ENCODE measurements around the gene CACNA2D1.
"Not testable (repeated sequence)": the region's sequence is repeated elsewhere in the genome, so short reads cannot be mapped to it uniquely, and the experiment has no call there.

CACNA2D1 gene

GRCh38 chr7:82156893-82157292 is 286.7 kb downstream of the CACNA2D1 start:
- DNase-seq = no peak

GRCh38 chr7:82156168-82156567 is 287.4 kb downstream of the CACNA2D1 start:
- DNase-seq = no peak

DNA sequence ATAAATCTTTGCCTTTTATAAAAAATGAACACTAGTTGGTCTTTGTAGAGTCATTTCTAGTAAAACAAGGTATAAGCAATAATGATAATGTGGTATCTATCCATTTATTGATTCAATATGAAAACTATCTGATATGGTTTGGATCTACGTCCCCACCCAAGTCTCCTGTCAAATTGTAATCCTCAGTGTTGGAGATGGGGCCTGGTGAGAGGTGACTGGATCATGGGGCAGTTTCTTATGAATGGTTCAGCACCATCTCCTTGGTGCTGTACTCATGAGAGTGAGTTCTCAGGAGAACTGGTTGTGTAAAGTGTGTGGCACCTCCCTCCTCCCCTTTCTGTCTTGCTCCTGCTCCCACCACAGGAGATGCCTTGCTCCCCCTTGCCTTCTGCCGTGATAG is 288.8 kb downstream of the CACNA2D1 start:
- DNase-seq = no peak

GRCh38 chr7:82153776-82154175 is 289.8 kb downstream of the CACNA2D1 start:
- DNase-seq = no peak

GRCh38 chr7:82152858-82153257 is 290.7 kb downstream of the CACNA2D1 start:
- DNase-seq = no peak

DNA sequence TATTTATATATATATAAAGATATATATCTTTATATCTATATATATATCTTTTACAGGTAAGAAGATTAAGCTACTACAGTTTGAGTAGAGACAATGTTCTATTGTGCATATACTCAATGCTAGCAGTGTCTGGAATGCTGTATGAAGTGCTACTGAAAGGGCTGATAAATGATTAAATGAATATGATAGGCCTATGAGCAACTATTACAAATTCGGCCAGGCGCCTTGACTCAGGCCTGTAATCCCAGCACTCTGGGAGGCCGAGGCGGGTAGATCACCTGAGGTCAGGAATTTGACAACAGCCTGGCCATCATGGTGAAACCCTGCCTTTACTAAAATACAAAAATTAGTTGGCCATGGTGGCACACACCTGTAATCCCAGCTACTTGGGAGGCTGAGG is 297.1 kb downstream of the CACNA2D1 start:
- DNase-seq = no peak

DNA sequence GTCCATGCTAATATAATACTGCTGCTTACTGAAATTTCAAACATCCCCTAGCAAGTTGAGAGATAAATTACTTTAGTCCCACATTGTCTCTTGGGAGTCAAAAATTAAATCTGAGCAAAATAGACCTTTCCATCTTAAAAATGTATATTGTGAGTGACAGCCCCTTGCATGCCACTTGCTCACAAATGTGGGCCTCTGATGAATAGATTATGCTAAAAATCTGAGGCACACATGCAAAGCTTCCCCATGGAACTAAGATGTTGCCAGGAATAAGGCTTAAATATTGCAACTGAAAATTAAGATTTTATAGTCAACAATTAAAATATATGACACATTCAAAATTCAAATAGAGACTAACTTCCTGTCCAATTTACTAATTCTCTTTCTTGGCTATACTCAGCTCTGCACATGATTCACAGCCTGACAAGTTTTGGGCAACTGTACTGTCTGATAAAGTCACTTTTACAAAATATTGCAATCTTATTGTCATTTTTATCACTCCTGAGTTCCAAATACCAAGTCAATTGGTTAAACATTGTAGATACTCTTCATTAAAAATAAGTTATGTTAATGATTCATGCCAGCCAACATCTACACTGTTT is 301.2 kb downstream of the CACNA2D1 start:
- DNase-seq = no peak

DNA sequence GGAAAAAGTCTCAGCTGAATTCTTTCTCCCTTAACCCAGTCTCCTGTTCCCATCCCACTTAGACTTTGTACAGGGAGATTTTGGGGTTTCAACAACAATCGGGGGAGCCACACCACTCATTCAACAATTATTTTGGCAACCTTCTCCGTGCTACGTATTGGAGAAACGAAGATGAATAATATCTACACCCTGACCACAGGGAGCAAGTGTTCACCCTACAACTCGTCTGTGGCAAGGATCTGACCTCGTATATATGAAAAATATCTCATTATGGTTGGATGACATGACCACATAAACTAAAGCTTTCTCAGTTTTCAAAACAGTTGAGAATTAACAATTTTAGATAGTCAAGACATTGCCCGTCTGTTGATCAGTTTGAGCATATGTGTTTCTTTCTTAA is 302.1 kb downstream of the CACNA2D1 start:
- DNase-seq = no peak

GRCh38 chr7:82140608-82141007 is 303.0 kb downstream of the CACNA2D1 start:
- not testable (repeated sequence) for DNase-seq

- DNase-seq = no peak
Observed at GRCh38 chr7:82131215-82131614, 312.4 kb downstream of the CACNA2D1 start.

DNA sequence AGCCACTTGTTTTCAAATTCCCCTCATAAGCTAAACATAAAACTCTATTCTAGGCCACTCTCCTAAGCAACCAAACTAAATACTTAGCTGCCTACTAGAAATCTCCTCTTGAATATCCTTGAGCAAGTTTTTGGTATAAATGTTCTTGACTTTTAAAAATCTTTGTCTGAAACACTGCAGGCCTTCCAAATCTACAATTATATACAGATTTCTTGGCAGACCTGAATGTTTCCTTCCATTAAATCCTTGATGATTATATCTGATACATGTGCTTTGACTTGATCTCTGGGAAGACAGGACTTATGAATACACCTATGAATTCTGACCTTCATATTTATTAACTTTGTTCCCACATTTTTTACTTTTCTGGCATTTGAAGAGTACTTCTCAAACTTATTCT is 314.5 kb downstream of the CACNA2D1 start:
- DNase-seq = no peak

DNA sequence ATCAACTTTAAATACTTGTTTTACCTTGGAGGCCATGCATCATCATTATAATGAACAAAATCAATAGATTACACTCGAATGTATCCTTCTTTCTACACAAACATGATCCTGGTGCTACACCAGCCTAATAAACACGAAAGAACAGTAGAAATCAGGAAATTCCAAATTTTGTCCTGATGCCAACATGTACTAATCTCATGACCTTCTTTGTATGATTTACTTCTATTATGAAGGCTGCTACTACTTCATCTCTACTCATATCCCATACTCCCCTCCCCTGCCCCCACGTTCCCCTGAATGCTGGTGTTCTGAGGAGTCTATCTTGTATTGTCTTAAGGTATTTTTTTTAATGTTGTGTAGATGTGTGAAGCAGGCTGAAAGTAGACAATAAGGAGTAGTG is 315.0 kb downstream of the CACNA2D1 start:
- DNase-seq = no peak

DNA sequence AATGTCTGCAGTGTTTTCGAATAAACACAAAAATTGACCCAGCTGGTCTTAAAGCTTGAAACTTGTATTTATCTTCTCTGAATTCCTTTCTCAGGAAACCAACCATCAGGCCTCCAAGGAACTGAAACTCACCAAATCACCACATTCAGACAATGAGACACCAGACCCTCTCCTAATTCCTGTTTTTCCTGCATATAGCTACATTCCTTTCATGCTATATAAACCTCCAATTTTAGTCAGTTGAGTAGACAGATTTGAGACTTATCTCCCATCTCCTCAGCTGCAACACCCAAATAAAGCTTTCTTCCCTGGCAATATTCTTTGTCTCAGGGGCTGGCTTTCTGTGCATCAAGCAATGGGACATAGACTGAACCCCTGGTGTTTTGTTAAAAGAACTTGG is 317.0 kb downstream of the CACNA2D1 start:
- DNase-seq = no peak

DNA sequence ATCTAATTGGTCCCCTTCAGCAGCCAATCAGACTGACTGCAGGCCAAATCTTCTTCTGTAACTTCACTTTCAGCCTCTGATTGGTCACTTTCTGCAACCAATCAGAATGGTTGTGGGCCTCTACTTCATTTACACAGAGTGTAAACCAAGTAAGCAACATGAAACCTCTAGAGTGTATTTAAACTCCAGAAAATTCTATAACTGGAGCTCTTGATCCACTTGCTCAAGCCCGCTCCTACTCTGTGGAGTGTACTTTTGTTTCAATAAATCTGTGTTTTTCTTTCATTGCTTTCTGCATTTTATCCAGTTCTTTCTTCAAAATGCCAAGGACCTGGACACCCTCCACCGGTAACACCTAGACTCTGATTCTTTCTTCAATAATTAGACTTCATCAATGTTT is 319.1 kb downstream of the CACNA2D1 start:
- DNase-seq = no peak

- no peak for DNase-seq
Observed at GRCh38 chr7:82122275-82122674, 321.3 kb downstream of the CACNA2D1 start.

- no peak for DNase-seq
Observed at GRCh38 chr7:82114237-82114636, 329.3 kb downstream of the CACNA2D1 start.

GRCh38 chr7:82110146-82110840 is 333.3 kb downstream of the CACNA2D1 start:
- no peak for DNase-seq

DNA sequence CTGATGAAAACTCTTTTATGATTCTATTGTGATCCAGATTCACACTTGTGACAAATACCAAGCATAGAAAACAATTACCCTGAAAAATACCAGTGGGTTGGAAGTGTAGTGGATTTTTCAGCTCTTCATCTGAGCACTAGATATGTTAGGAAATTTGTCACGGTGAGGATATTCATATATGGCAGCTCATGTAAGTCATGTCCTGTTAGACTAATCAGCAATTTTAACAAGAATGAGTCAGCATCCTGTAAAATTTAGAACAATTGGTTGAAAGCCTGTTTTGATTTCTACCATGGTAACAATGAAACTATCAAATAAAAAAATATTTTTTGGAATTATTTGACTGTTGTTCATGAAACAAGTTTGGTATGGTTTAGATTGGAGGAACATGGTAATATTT is 334.3 kb downstream of the CACNA2D1 start:
- no peak for DNase-seq

GRCh38 chr7:82106201-82106600 is 337.4 kb downstream of the CACNA2D1 start:
- DNase-seq = no peak

GRCh38 chr7:82105463-82105862 is 338.1 kb downstream of the CACNA2D1 start:
- no peak for DNase-seq

DNA sequence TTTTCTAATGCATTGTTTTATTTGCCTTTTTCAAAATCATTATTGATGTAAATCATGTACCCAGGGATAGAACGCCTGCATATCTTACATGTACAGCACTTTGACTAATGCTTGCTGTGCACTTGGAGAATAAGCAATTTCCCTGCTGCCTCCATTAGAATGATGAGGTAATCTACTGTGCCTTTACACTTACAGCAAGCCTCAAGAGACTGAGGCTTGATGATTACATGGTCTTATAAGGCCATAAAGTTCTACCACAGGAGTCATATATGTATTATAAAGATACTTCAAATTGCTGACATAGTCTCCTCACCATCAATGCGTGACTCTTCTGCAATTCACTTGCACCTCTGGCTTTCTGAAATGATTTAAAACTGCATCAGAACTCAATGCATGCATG is 345.2 kb downstream of the CACNA2D1 start:
- no peak for DNase-seq

- DNase-seq = no peak
Observed at GRCh38 chr7:82091126-82091684, 352.4 kb downstream of the CACNA2D1 start.

DNA sequence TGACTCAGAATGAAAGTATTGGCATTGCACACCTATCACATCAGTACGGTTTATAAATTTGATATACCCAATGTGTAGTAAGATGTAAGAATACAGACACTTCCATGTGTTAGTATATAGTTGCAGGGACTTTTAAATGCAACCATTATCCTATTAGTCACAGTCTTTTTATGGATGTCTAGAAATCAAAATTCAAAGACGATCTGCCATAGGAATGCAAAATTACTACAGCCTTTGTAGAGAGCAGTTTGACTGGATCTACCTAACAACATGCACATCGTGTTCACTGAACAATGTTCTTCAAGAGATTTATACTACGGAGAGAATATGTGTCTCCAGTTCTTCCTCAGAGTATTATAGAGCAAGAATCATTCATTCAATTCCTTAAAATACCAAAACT is 356.5 kb downstream of the CACNA2D1 start:
- DNase-seq = no peak

DNA sequence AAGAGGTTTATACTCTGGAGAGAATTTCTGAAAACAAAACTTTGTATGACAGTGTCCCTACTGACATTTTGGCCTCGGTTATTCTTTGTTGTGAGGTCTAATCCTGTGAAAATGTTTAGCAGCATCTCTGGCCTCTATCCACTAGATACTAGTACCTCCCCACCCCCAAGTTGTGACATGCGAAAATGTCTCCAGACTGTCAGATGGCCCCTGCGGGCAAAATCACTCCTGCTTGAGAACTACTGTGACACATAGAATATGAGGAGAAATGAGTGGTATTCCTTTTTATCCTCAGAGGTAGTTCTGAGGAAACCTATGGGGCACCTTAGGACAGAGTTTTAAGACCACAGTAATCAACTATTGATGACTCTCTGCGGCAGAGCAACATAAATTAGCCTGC is 358.5 kb downstream of the CACNA2D1 start:
- no peak for DNase-seq
